C4-2B (cell line): Measurements from ENCODE around the gene FAM20B.

Experiments
- ZFX ChIP-seq: fragments of 450-650 bp; IDR thresholded peaks from 2 replicates; pipeline ENCODE4 v1.6.1; 2017
- TF ChIP-seq, protein P1 (sequence below): fragments of 450-650 bp; conservative IDR thresholded peaks from 2 replicates; pipeline ENCODE4 v1.5.1; 2017; ENCODE audit warnings: mild to moderate bottlenecking

GRCh38 chr1:179104611-179105250 is 79.0 kb downstream of the FAM20B start:
- TF ChIP-seq, protein P1, sequence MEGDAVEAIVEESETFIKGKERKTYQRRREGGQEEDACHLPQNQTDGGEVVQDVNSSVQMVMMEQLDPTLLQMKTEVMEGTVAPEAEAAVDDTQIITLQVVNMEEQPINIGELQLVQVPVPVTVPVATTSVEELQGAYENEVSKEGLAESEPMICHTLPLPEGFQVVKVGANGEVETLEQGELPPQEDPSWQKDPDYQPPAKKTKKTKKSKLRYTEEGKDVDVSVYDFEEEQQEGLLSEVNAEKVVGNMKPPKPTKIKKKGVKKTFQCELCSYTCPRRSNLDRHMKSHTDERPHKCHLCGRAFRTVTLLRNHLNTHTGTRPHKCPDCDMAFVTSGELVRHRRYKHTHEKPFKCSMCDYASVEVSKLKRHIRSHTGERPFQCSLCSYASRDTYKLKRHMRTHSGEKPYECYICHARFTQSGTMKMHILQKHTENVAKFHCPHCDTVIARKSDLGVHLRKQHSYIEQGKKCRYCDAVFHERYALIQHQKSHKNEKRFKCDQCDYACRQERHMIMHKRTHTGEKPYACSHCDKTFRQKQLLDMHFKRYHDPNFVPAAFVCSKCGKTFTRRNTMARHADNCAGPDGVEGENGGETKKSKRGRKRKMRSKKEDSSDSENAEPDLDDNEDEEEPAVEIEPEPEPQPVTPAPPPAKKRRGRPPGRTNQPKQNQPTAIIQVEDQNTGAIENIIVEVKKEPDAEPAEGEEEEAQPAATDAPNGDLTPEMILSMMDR: no peak
- TF ChIP-seq ZFX: no peak
